ENCODE measurements around the gene KAT6B. TPM values are rescaled to one million over a fixed set of nuclear protein-coding genes. Genes with fewer than 3 reads are reported as not detected.

The KAT6B gene
- total RNA-seq, 1 donor from 2014 or later: 41.0 TPM

DNA sequence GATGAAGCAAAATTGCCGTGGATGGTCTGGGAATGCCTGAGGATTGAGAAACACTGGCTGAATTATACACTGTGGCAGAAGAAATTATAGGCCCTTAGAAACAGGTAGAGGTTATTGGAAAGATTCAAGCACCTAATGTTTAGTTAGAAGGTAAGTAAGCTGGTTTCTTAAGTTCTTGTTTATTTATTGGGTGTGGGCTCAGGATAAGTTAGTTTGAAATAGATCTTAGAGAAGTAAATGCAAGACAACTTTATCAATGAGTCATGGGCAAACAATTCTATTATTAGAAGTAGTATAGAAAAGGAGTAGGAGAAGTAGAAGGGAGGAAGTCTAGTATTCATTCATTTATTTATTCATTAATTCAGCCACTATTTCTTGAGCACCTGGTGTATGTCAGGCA is 96.5 kb downstream of the KAT6B start:
- no peak for DNase-seq
- no peaks in the 10 kb centered on the region for H3K27me3 ChIP-seq (ENCODE audit: low read depth)
- peaks cover 77% of the 10 kb centered on the region for H3K4me1 ChIP-seq
- H3K4me3 ChIP-seq: no peak overlapping the region
- intact Hi-C loops (cut with micrococcal nuclease): no loop called here
- H3K36me3 ChIP-seq: no peaks in the 10 kb centered on the region
- H3K27ac ChIP-seq (replicated peaks): peak overlapping the region; percentile 67
- TF ChIP-seq, protein P1, sequence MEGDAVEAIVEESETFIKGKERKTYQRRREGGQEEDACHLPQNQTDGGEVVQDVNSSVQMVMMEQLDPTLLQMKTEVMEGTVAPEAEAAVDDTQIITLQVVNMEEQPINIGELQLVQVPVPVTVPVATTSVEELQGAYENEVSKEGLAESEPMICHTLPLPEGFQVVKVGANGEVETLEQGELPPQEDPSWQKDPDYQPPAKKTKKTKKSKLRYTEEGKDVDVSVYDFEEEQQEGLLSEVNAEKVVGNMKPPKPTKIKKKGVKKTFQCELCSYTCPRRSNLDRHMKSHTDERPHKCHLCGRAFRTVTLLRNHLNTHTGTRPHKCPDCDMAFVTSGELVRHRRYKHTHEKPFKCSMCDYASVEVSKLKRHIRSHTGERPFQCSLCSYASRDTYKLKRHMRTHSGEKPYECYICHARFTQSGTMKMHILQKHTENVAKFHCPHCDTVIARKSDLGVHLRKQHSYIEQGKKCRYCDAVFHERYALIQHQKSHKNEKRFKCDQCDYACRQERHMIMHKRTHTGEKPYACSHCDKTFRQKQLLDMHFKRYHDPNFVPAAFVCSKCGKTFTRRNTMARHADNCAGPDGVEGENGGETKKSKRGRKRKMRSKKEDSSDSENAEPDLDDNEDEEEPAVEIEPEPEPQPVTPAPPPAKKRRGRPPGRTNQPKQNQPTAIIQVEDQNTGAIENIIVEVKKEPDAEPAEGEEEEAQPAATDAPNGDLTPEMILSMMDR (IDR thresholded peaks at IDR 0.05; ENCODE audit: borderline replicate concordance): no peak
- H3K9me3 ChIP-seq (replicated peaks): peaks cover 14% of the 10 kb centered on the region

DNA sequence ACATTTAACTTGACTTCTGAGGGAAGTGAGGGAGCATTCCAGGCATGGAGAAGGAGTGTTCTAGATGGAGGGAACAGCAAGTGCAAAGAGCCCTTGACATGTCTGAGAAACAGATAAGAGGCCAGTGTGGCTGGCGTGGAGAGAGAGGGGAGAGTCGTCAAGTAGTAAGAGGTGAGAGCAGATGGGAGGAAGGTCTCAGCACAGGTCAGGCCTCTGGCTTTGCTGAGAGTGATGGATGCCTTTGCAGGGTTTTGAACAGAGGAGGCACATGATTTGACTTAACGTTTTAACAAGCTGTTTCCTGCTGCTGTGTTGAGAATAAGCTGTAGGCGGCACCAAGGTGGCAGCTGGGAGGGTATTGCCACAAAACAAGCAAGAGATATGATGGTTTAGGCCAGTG is 97.2 kb downstream of the KAT6B start:
- H3K36me3 ChIP-seq: no peaks in the 10 kb centered on the region
- intact Hi-C loops (cut with micrococcal nuclease): no loop called here
- TF ChIP-seq, protein P1 (IDR thresholded peaks at IDR 0.05; ENCODE audit: borderline replicate concordance): no peak
- no peaks in the 10 kb centered on the region for H3K27me3 ChIP-seq (ENCODE audit: low read depth)
- peaks cover 14% of the 10 kb centered on the region for H3K9me3 ChIP-seq (replicated peaks)
- peaks cover 81% of the 10 kb centered on the region for H3K4me1 ChIP-seq
- H3K27ac ChIP-seq (replicated peaks): peak overlapping the region; percentile 67
- peak overlapping the region; percentile 5 for H3K4me3 ChIP-seq
- no peak for DNase-seq

DNA sequence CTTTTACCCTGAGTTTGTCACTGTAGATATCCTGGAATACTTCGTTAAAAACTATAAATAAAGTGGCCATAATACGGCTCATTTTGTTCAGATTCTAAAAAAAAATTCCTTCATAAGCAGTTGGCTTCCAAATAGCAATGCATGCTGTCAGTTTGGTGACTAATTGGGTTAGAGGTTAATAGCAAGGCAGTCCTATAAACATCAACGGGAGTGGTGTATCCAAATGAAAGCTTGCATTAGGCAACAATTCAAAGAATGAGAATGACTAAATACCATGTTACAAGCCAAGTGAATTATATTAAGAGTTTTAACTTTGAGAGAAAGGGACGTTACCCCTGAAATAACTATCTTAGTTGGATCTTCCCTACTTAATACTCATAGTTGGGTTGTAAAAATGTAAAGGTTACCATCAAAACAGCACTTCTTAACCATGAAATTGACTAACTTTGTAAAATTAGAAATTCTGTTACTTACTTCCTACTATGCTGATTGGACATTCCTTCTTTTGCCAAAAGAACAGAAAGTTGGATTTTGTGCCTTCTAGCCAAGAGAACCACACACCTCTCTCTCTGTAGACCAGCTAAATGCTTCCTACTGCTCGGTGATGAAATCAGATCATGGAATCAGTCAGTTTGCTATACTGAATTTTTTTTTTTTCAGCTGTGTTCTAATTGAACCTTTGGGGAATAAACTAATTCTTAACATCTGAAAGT is 98.0 kb downstream of the KAT6B start:
- H3K9me3 ChIP-seq (replicated peaks): peaks cover 7% of the 10 kb centered on the region
- H3K4me3 ChIP-seq: peak overlapping the region; percentile 5
- no peak for DNase-seq
- TF ChIP-seq, protein P1 (IDR thresholded peaks at IDR 0.05; ENCODE audit: borderline replicate concordance): no peak
- H3K27me3 ChIP-seq (ENCODE audit: low read depth): no peaks in the 10 kb centered on the region
- H3K4me1 ChIP-seq: peaks cover 89% of the 10 kb centered on the region
- peak overlapping the region; percentile 67 for H3K27ac ChIP-seq (replicated peaks)
- intact Hi-C loops (cut with micrococcal nuclease): no loop called here
- no peaks in the 10 kb centered on the region for H3K36me3 ChIP-seq

DNA sequence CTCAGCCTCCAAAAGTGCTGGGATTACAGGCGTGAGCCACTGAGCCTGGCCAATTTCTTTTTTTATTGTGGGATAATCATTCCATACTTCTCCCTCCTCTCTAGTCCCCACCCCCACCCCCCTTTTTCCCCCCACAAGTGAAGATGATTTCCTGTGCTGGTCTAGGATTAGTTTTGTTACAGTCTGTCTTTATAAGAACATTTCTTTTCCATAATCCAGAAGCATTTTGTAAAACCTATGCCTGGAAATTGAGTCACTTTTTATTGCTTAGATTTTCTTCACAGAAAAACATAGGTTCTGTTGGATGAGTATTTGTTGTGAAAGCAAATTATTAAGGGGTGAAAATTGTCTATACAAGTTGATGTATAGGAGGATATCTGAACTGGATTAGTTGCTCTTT is 98.9 kb downstream of the KAT6B start:
- intact Hi-C loops (cut with micrococcal nuclease): no loop called here
- Histone ChIP-seq H3K4me3 (no peak overlapping the region), H3K4me1 (peaks cover 95% of the 10 kb centered on the region)

DNA sequence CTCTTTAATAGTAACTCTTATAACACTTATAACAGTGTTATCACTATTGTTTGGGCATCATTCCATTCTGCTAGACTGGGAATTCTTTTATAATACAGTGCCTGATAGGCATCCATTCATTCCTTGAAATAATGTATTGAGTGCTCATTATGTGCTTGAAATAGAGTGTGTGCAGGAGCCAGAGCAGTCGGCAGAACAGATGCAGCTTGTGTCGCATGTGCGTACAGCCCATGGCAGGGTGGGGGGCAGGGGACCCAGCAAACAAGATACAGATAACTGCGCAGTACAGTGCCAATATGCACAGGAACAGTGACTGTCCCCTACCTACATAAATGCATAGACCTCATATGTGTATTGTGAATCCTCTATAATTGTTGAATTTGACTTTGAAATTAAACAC is 99.3 kb downstream of the KAT6B start:
- Histone ChIP-seq H3K4me1 (peaks cover 95% of the 10 kb centered on the region), H3K27me3 (ENCODE audit: low read depth) (no peaks in the 10 kb centered on the region), H3K4me3 (no peak overlapping the region), H3K9me3 (replicated peaks) (no peaks in the 10 kb centered on the region), H3K27ac (replicated peaks) (peak overlapping the region; percentile 67), H3K36me3 (no peaks in the 10 kb centered on the region)
- DNase-seq: no peak
- TF ChIP-seq, protein P1 (IDR thresholded peaks at IDR 0.05; ENCODE audit: borderline replicate concordance): no peak
- intact Hi-C loops (cut with micrococcal nuclease): no loop called here

More for the DNA sequence above, 98.9 kb downstream of the KAT6B start:
- Histone ChIP-seq H3K36me3 (no peaks in the 10 kb centered on the region), H3K27ac (replicated peaks) (peak overlapping the region; percentile 67), H3K9me3 (replicated peaks) (no peaks in the 10 kb centered on the region), H3K27me3 (ENCODE audit: low read depth) (no peaks in the 10 kb centered on the region)
- TF ChIP-seq, protein P1 (IDR thresholded peaks at IDR 0.05; ENCODE audit: borderline replicate concordance): no peak
- no peak for DNase-seq
